HG03159 (cell line): ENCODE measurements around the gene PLD4.
"Not testable (repeated sequence)": the region's sequence is repeated elsewhere in the genome, so short reads cannot be mapped to it uniquely, and the experiment has no call there.

ENCODE experiments used
- ATAC-seq: cut with Tn5 transposase; IDR thresholded peaks from one replicate; pipeline ENCODE4 v1.9.1; 2021; ENCODE audit warnings: mild to moderate bottlenecking, moderate library complexity; ENCODE audit not compliant: unreplicated experiment

The PLD4 gene

GRCh38 chr14:104939666-104940410, 15.2 kb downstream of the PLD4 start:
- no peak for ATAC-seq

DNA sequence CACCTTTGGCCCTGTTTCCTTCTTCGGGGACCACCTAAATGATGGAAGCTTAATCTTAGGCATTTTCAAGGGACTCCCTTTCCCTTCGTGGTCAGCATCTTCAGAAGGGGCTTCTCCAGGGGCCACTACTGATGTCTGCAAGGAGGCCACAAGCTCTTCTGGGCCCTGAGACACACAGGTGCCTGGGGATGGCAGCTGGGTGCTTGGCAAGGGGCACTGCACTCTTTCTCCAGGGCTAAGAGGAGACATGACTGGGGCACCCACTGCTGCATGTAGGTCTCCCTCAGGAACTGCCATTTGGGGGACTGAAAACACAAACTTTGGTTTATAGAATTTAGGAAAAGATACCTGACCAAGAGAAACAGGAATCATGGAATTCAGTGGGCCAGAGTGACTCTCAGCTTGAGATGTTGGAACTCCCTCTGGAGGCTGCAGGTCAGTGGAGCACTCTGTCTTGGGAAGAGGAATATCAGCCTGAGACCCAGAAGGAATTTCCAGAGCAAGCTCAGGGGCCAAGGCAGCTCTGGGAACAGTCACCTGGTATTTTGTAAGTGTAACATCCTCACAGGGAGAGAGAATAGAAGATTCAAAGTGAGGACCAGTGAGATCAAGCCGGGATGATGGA, 16.0 kb downstream of the PLD4 start:
- ATAC-seq, result no peak

GRCh38 chr14:104941508-104942365, 17.1 kb downstream of the PLD4 start:
- no peak for ATAC-seq

- ATAC-seq, result no peak
These were observed 17.9 kb downstream of the PLD4 start for GRCh38 chr14:104942586-104942985.

DNA sequence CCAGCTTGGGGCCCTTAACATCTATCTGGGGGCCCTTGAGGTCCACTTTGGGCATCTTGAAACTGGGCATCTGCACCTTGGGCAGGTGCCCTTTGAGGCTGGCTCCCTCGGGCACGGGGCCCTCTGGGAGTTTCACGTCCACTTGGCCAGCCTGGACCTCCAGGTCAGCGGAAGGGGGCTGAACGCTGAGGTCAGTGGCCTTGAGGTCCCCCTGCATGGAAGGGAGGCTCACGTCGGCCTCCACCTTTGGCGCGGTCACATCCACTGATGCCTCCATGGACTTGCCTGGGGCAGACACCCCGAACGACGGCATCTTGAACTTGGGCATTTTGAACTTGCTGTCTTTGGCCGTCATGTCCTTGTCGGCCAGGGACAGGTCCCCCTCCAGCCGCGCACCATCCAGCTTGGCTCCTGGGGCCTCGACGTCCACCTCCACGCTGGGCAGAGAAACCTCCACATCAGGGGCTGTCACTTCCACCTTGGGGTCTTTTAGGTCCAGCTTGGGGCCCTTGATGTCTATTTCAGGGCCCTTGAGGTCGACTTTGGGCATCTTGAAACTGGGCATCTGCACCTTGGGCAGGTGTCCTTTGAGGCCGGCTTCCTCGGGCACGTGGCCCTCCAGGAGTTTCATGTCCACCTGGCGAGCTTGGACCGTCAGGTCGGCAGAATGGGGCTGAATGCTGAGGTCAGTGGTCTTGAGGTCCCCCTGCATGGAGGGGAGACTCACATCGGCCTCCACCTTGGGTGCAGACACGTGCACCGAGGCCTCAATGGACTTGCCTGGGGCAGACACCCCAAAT, 18.7 kb downstream of the PLD4 start:
- not testable (repeated sequence) for ATAC-seq

GRCh38 chr14:104944016-104944308, 19.3 kb downstream of the PLD4 start:
- not testable (repeated sequence) for ATAC-seq

DNA sequence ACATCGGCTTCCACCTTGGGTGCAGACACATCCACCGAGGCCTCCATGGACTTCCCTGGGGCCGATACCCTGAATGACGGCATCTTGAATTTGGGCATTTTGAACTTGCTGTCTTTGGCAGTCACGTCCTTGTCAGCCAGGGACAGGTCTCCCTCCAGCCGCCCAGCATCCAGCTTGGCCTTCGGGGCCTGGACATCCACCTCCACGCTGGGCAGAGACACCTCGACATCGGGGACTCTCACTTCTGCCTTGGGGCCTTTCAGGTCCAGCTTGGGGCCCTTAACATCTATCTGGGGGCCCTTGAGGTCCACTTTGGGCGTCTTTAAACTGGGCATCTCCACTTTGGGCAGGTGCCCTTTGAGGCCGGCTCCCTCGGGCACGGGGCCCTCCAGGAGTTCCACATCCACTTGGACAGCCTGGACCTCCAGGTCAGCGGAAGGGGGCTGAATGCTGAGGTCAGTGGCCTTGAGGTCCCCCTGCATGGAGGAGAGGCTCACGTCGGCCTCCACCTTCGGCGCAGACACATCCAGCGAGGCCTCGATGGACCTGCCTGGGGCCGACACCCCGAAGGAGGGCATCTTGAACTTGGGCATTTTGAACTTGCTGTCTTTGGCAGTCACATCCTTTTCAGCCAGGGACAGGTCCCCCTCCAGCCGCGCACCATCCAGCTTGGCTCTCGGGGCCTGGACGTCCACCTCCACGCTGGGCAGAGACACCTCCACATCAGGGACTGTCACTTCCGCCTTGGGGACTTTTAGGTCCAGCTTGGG, 19.9 kb downstream of the PLD4 start:
- ATAC-seq, result not testable (repeated sequence)

DNA sequence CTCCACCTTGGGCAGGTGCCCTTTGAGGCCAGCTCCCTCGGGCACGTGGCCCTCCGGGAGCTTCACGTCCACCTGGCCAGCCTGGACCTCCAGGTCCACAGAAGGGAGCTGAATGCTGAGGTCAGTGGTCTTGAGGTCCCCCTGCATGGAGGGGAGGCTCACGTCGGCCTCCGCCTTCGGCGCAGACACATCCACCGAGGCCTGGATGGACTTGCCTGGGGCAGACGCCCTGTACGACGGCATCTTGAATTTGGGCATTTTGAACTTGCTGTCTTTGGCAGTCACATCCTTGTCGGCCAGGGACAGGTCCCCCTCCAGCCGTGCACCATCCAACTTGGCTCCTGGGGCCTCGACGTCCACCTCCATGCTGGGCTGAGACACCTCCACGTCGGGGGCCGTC, 20.6 kb downstream of the PLD4 start:
- not testable (repeated sequence) for ATAC-seq

- ATAC-seq, result not testable (repeated sequence)
These were observed 21.6 kb downstream of the PLD4 start for GRCh38 chr14:104945986-104946965.

GRCh38 chr14:104947201-104947600, 22.5 kb downstream of the PLD4 start:
- not testable (repeated sequence) for ATAC-seq

GRCh38 chr14:104947881-104948735, 23.4 kb downstream of the PLD4 start:
- ATAC-seq, result not testable (repeated sequence)

GRCh38 chr14:104948736-104949031, 24.0 kb downstream of the PLD4 start:
- ATAC-seq, result no peak

DNA sequence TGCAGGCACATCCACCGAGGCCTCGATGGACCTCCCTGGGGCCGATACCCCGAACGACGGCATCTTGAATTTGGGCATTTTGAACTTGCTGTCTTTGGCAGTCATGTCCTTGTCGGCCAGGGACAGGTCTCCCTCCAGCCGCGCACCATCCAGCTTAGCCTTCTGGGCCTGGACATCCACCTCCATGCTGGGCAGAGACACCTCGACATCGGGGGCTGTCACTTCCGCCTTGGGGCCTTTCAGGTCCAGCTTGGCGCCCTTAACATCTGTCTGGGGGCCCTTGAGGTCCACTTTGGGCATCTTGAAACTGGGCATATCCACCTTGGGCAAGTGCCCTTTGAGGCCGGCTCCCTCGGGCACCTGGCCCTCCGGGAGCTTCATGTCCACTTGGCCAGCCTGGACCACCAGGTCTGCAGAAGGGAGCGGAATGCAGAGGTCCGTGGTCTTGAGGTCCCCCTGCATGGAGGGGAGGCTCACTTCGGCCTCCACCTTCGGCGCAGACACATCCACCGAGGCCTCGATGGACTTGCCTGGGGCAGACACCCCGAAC, 24.8 kb downstream of the PLD4 start:
- not testable (repeated sequence) for ATAC-seq

DNA sequence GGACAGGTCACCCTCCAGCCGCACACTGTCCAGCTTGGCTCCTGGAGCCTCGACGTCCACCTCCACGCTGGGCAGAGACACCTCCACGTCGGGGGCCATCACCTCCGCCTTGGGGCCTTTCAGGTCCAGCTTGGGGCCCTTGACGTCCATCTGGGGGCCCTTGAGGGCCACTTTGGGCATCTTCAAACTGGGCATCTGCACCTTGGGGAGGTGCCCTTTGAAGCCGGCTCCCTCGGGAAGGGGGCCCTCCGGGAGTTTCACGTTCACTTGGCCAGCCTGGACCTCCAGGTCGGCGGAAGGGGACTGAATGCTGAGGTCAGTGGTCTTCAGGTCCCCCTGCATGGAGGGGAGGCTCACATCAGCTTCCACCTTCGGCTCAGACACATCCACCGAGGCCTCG, 25.3 kb downstream of the PLD4 start:
- ATAC-seq, result no peak

DNA sequence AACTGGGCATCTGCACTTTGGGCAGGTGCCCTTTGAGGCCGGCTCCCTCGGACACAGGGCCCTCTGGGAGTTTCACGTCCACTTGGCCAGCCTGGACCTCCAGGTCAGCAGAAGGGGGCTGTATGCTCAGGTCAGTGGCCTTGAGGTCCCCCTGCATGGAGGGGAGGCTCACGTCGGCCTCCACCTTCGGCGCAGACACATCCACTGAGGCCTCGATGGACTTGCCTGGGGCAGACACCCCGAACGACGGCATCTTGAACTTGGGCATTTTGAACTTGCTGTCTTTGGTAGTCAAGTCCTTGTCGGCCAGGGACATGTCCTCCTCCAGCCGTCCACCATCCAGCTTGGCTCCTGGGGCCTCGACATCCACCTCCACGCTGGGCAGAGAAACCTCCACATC, 26.0 kb downstream of the PLD4 start:
- ATAC-seq, result not testable (repeated sequence)

DNA sequence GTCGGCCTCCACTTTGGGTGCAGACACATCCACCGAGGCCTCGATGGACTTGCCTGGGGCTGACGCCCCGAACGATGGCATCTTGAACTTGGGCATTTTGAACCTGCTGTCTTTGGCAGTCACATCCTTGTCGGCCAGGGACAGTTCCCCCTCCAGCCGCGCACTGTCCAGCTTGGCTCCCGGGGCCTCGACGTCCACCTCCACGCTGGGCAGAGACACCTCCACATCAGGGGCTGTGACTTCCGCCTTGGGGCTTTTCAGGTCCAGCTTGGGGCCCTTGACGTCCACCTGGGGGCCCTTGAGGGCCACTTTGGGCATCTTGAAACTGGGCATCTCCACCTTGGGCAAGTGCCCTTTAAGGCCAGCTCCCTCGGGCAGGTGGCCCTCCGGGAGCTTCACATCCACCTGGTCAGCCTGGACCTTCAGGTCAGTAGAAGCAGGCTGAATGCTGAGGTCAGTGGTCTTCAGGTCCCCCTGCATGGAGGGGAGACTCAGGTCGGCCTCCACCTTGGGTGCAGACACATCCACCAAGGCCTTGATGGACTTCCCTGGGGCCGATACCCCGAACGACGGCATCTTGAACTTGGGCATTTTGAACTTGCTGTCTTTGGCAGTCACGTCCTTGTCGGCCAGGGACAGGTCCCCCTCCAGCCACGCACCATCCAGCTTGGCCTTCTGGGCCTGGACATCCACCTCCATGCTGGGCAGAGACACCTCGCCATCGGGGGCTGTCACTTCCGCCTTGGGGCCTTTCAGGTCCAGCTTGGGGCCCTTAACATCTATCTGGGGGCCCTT, 27.4 kb downstream of the PLD4 start:
- not testable (repeated sequence) for ATAC-seq

GRCh38 chr14:104953097-104953496, 28.4 kb downstream of the PLD4 start:
- ATAC-seq, result no peak
